KMS-11 (cell line): ENCODE measurements around the gene CSNK1D.

Source experiments
- H2AFZ ChIP-seq: fragments of 200-600 bp; sonication (generic); 2 replicates; pipeline ENCODE4 v1.6.1; 2016; ENCODE audit warnings: antibody characterized with exemption, mixed run types, low read depth
- H3K27ac ChIP-seq: fragments of 200-600 bp; sonication (generic); 2 replicates; pipeline ENCODE4 v1.6.1; 2016; ENCODE audit warnings: mild to moderate bottlenecking, mixed run types
- H3K27me3 ChIP-seq: fragments of 200-600 bp; sonication (generic); 2 replicates; pipeline ENCODE4 v1.6.1; 2017; ENCODE audit warnings: mild to moderate bottlenecking, low read depth, mixed run types, moderate library complexity; ENCODE audit not compliant: insufficient read depth
- H3K36me3 ChIP-seq: fragments of 200-600 bp; sonication (generic); 2 replicates; pipeline ENCODE4 v1.6.1; 2017; ENCODE audit warnings: mild to moderate bottlenecking, mixed run types; ENCODE audit not compliant: insufficient read depth
- H3K4me1 ChIP-seq: fragments of 200-600 bp; sonication (generic); 2 replicates; pipeline ENCODE4 v1.6.1; 2016; ENCODE audit warnings: mild to moderate bottlenecking, low read depth, mixed run types; ENCODE audit not compliant: poor library complexity, severe bottlenecking
- H3K4me2 ChIP-seq: fragments of 200-600 bp; sonication (generic); 2 replicates; pipeline ENCODE4 v1.7.0; 2016; ENCODE audit warnings: mild to moderate bottlenecking, mixed run types
- H3K4me3 ChIP-seq: fragments of 200-600 bp; sonication (generic); IDR thresholded peaks from 2 replicates; pipeline ENCODE4 v1.6.1; 2017; ENCODE audit warnings: low read depth, low read length, mixed read lengths; ENCODE audit not compliant: insufficient read depth
- H3K79me2 ChIP-seq: fragments of 200-600 bp; sonication (generic); 2 replicates; pipeline ENCODE4 v1.6.1; 2016; ENCODE audit warnings: low read depth, mixed run types; ENCODE audit not compliant: insufficient read depth
- H3K9ac ChIP-seq: fragments of 200-600 bp; sonication (generic); 2 replicates; pipeline ENCODE4 v1.6.1; 2016; ENCODE audit warnings: mild to moderate bottlenecking, mixed run types
- H4K20me1 ChIP-seq: fragments of 200-600 bp; sonication (generic); 2 replicates; pipeline ENCODE4 v1.6.1; 2016; ENCODE audit warnings: mild to moderate bottlenecking, mixed run types; ENCODE audit not compliant: insufficient read depth
- CTCF ChIP-seq: fragments of 200-600 bp; sonication (generic); conservative IDR thresholded peaks from 2 replicates; pipeline ENCODE4 v1.6.1; 2017; ENCODE audit warnings: low read depth, mild to moderate bottlenecking, antibody characterized with exemption, low read length, moderate library complexity, mixed read lengths

The CSNK1D gene

GRCh38 chr17:82269882-82270500 lies 3.5 kb downstream of the CSNK1D start:
- Histone ChIP-seq H3K27me3 (no peaks in the 10 kb centered on the region), H3K4me3 (no peak overlapping the region), H2AFZ (no peak overlapping the region), H4K20me1 (peaks cover 51% of the 10 kb centered on the region), H3K27ac (no peak overlapping the region), H3K4me2 (no peak overlapping the region), H3K9ac (no peak overlapping the region), H3K79me2 (peaks cover 76% of the 10 kb centered on the region), H3K36me3 (peaks cover 11% of the 10 kb centered on the region; the same call in 1 of the 2 replicates), H3K4me1 (peaks cover 54% of the 10 kb centered on the region)
- TF ChIP-seq CTCF, result no peak

DNA sequence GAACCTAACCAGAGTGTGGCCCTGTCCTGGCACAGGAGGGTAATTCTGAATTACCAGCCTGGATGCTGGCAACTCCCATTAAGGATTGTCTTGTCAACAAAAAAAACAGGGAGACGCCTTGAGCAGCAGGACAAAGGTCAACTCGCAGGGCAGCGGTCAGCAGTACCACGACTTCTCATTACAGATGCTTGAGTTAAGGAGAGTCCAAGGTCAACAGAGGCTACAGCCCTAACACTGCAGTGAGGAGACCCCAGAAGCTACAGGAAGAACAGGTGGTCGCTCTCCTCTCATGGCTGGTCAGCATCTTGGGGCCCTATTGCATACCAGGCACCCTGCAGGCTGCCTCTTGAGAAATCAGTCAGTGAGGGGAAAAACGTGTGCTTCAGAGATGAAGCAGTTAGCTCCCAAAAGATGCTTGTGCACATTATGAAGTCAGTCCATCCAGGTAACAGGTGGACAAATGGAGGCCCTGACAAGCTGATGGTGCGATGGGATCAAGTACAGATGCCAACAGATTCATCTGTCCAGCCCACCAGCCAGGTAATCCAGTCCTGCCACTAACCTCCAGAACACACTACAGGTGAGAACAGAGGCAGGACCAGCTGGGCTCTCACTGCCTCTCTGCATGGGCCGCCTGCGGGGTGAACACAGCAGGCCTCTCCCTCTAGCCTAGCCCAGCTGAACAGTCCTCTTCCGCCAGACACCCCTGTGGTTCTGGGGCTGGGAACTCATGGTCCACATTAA lies 4.2 kb downstream of the CSNK1D start:
- Histone ChIP-seq H4K20me1 (peaks cover 51% of the 10 kb centered on the region), H3K36me3 (peaks cover 16% of the 10 kb centered on the region; the same call in 1 of the 2 replicates), H3K79me2 (peaks cover 79% of the 10 kb centered on the region), H3K9ac (no peak overlapping the region), H2AFZ (no peak overlapping the region), H3K27me3 (no peaks in the 10 kb centered on the region), H3K27ac (no peak overlapping the region), H3K4me3 (no peak overlapping the region), H3K4me1 (peaks cover 51% of the 10 kb centered on the region), H3K4me2 (no peak overlapping the region)
- no peak for TF ChIP-seq CTCF

DNA sequence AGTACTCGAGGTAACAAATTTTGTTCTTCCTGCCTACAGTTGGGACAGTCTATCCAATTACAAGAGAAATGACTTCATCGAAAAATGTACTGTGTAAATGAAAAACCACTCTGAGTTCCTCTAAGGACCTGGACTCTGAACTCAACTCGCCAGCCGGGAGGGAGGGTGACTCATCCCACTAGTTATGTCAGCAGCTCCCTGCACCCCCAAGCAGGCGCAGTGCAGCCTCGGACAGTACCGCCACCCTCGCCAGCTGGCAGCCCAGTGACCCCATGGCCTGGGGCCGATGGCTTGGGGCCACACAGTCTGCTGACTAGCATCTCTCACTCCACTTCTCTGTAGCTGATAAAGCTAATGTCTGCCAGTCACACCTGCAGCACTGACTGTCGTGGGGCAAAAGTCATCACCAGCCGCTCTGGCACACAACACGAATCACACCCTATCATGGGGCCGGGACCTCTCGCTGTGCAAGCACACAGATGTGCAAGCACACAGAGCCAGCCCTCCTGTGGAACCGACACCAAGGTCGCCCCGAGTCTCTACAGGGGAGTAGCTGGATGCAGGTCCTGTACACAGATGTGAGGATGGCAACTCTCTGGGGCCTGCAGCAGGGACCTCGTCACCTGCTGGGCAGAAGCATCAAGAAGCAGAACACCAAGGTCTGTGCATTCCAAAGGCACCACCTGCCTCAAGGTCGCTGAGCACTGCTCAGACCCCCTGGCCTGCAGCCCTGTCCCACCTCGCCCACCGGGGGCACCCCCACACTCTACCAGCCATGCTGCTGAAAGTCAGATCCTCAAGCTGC lies 5.7 kb downstream of the CSNK1D start:
- Histone ChIP-seq H3K27me3 (no peaks in the 10 kb centered on the region), H4K20me1 (peaks cover 51% of the 10 kb centered on the region), H3K4me2 (no peak overlapping the region), H3K9ac (no peak overlapping the region), H3K4me1 (peaks cover 44% of the 10 kb centered on the region), H2AFZ (no peak overlapping the region), H3K36me3 (peaks cover 23% of the 10 kb centered on the region; the same call in 1 of the 2 replicates), H3K79me2 (peaks cover 79% of the 10 kb centered on the region), H3K27ac (no peak overlapping the region), H3K4me3 (no peak overlapping the region)
- no peak for TF ChIP-seq CTCF

DNA sequence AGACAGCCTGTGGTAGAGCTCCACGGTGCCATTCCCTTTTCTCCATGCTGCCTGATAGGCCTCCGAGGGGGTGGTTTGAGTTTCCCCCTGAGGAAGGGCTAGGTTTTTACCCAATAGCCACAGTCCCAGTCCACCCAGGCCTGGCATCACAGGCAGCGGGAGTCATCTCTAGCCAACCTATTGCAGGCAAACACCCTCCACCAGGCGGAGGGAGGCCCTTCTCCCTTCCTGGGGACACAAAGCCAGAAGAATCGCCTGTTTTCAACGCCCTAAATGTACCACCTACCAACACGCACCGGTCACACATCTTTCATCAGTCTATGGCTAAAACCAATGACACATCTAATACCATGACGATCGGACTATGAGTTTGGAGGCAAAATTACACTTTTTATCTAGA lies 7.4 kb downstream of the CSNK1D start:
- no peak overlapping the region for H3K4me2 ChIP-seq
- peaks cover 37% of the 10 kb centered on the region for H4K20me1 ChIP-seq
- no peak overlapping the region for H3K27ac ChIP-seq
- no peak for TF ChIP-seq CTCF
- peaks cover 64% of the 10 kb centered on the region for H3K79me2 ChIP-seq
- peaks cover 23% of the 10 kb centered on the region; the same call in 1 of the 2 replicates for H3K36me3 ChIP-seq
- H3K4me3 ChIP-seq, result no peak overlapping the region
- no peak overlapping the region for H2AFZ ChIP-seq
- H3K27me3 ChIP-seq, result no peaks in the 10 kb centered on the region
- no peak overlapping the region for H3K9ac ChIP-seq
- H3K4me1 ChIP-seq, result peaks cover 30% of the 10 kb centered on the region
